ENCODE results near the gene DCLK2.

DNA sequence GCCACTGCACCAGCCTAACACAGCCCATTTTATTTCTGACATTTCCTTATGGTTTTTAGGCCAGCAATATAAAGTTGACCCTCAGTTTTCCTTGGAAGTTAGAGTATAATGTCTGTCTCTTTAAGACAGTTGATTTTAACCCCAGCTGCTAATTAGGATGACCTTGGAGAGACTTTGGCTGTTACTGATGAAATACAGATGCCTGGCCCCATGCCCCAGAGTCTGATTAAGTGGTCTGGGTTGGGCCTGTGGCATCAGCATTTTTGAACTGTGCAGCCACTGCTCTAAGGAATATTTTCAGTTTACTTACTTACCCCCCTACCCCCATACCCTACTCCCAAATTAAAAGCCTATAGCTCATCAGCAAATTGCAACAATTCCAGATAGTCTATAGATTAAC lies 85.8 kb downstream of the DCLK2 start:
- TF ChIP-seq, protein P1, sequence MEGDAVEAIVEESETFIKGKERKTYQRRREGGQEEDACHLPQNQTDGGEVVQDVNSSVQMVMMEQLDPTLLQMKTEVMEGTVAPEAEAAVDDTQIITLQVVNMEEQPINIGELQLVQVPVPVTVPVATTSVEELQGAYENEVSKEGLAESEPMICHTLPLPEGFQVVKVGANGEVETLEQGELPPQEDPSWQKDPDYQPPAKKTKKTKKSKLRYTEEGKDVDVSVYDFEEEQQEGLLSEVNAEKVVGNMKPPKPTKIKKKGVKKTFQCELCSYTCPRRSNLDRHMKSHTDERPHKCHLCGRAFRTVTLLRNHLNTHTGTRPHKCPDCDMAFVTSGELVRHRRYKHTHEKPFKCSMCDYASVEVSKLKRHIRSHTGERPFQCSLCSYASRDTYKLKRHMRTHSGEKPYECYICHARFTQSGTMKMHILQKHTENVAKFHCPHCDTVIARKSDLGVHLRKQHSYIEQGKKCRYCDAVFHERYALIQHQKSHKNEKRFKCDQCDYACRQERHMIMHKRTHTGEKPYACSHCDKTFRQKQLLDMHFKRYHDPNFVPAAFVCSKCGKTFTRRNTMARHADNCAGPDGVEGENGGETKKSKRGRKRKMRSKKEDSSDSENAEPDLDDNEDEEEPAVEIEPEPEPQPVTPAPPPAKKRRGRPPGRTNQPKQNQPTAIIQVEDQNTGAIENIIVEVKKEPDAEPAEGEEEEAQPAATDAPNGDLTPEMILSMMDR (IDR thresholded peaks at IDR 0.05; ENCODE audit: low read length), result no peak
- no peak for TF ChIP-seq EZH2 (IDR thresholded peaks at IDR 0.05; ENCODE audit: borderline replicate concordance, low read length)

All from OCI-LY1 (cell line).